ENCODE data around the gene GORAB. TPM values are rescaled to one million over a fixed set of nuclear protein-coding genes. Genes with fewer than 3 reads are reported as not detected.

The GORAB gene
- total RNA-seq, 6 donors from 2014 or later, result 8.4 to 32.5 (median 11.7) TPM

DNA sequence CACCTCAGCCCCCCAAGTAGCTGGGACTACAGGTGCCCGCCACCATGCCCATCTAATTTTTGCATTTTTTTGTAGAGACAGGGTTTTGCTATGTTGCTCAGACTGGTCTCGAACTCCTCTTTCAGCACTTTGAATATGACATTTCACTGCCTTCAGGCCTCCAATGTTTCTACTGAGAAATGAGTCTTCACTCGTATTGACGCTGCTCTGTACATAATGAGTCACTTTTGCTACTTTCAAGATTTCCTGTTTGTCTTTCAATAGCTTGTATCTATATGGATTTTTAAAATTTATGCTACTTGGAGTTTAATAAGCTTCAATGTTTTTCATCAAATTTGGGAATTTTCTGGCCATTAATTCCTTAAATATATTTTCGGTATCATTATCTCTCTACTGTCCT, 64.7 kb downstream of the GORAB start:
- TF ChIP-seq CTCF (IDR thresholded peaks at IDR 0.05) (no peak), POLR2AphosphoS5 (IDR thresholded peaks at IDR 0.05) (no peak), POLR2A (IDR thresholded peaks at IDR 0.05) (no peak), EP300 (IDR thresholded peaks at IDR 0.05) (no peak)
- Histone ChIP-seq H3K27ac (no peak overlapping the region), H3K4me1 (no peaks in the 10 kb centered on the region), H3K36me3 (no peaks in the 10 kb centered on the region), H3K27me3 (no peaks in the 10 kb centered on the region), H3K4me3 (no peak overlapping the region), H3K9me3 (peaks cover 4 to 12% (median 8%) of the 10 kb centered on the region in 4 donors)
- DNase-seq (no peak), ATAC-seq (ENCODE audit: low FRiP score in 2 of 2) (no peak)
- WGBS, 2 donors, result 87 to 92% methylated on average over 5 of the region's 5 CpGs

- Histone ChIP-seq H3K36me3 (no peaks in the 10 kb centered on the region), H3K27ac (no peak overlapping the region), H3K27me3 (no peaks in the 10 kb centered on the region), H3K9me3 (peaks cover 4 to 15% (median 9%) of the 10 kb centered on the region in 4 donors), H3K4me1 (no peaks in the 10 kb centered on the region), H3K4me3 (no peak overlapping the region)
- ATAC-seq (ENCODE audit: low FRiP score in 2 of 2) (no peak), DNase-seq (no peak)
- TF ChIP-seq CTCF (IDR thresholded peaks at IDR 0.05), result no peak
- TF ChIP-seq POLR2AphosphoS5 (IDR thresholded peaks at IDR 0.05), result no peak
- no peak for TF ChIP-seq EP300 (IDR thresholded peaks at IDR 0.05)
- no peak for TF ChIP-seq POLR2A (IDR thresholded peaks at IDR 0.05)
- 67 to 82% methylated on average over 1 of the region's 1 CpG for WGBS, 2 donors
These were observed 66.7 kb downstream of the GORAB start for GRCh38 chr1:170598618-170599017.

GRCh38 chr1:170599033-170599432, 67.1 kb downstream of the GORAB start:
- ATAC-seq (ENCODE audit: low FRiP score in 2 of 2), result no peak
- H3K4me1 ChIP-seq, result no peaks in the 10 kb centered on the region
- no peaks in the 10 kb centered on the region for H3K36me3 ChIP-seq
- no peak overlapping the region for H3K4me3 ChIP-seq
- no peak overlapping the region for H3K27ac ChIP-seq
- H3K9me3 ChIP-seq, result peaks cover 4 to 15% (median 9%) of the 10 kb centered on the region in 4 donors
- TF ChIP-seq POLR2AphosphoS5 (IDR thresholded peaks at IDR 0.05), result no peak
- no peak for TF ChIP-seq CTCF (IDR thresholded peaks at IDR 0.05)
- TF ChIP-seq POLR2A (IDR thresholded peaks at IDR 0.05), result no peak
- TF ChIP-seq EP300 (IDR thresholded peaks at IDR 0.05), result no peak
- H3K27me3 ChIP-seq, result no peaks in the 10 kb centered on the region
- DNase-seq, result no peak

DNA sequence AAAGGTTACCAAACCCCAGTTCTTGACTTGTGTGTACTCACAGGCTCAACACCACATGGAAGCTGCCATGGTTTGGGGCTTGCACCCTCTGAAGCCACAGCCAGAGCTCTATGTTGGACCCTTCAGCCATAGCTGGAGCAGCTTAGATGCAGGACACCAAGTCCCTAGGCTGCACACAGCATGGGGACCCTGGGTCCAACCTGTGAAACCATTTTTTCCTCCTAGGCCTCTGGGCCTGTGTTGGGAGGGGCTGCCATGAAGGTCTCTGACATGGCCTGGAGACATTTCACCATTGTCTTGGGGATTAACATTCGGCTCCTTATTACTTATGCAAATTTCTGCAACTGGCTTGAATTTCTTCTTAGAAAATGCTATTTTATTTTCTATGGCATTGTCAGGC, 69.9 kb downstream of the GORAB start:
- Histone ChIP-seq H3K27ac (no peak overlapping the region), H3K36me3 (no peaks in the 10 kb centered on the region), H3K4me1 (no peaks in the 10 kb centered on the region), H3K9me3 (peaks cover 0 to 8% (median 4%) of the 10 kb centered on the region in 4 donors), H3K27me3 (no peaks in the 10 kb centered on the region), H3K4me3 (no peak overlapping the region)
- TF ChIP-seq POLR2A (IDR thresholded peaks at IDR 0.05) (no peak), EP300 (IDR thresholded peaks at IDR 0.05) (no peak), CTCF (IDR thresholded peaks at IDR 0.05) (no peak), POLR2AphosphoS5 (IDR thresholded peaks at IDR 0.05) (no peak)
- ATAC-seq (ENCODE audit: low FRiP score in 2 of 2) (no peak), DNase-seq (no peak)
- WGBS, 2 donors, result 70 to 92% methylated on average over 1 of the region's 1 CpG

Other genes starting within 250 kb of the GORAB start
- 10 to 100 TPM in 4 of 6 donors, 1 to 10 TPM in 2; 6.1 to 36.0 (median 19.1) TPM for gene PRRX1, start 132.0 kb downstream of the GORAB start, total RNA-seq